ENCODE results near the gene POU2F2.
"Not testable (repeated sequence)": the region's sequence is repeated elsewhere in the genome, so short reads cannot be mapped to it uniquely, and the experiment has no call there.

POU2F2 gene

DNA sequence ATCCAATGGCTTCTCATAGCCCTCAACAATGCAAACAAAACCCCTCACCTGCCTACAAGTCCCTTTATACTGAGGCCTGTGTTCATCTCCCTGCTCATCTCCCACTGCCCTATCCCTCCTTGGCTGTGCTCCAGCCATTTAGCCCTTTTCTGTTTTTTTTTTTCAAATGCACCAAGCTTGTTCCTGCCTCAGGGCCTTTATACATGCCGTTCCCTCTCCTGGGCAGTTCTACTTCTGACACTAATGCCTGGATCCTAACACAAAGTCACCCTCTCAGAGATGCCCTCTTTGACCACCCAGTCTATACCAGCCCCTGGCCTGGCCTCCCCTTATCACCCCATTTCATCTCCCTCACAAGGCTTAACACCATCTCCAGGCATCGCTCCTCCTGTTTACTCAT lies 29.4 kb downstream of the POU2F2 start:
- no peak for FAIRE-seq

DNA sequence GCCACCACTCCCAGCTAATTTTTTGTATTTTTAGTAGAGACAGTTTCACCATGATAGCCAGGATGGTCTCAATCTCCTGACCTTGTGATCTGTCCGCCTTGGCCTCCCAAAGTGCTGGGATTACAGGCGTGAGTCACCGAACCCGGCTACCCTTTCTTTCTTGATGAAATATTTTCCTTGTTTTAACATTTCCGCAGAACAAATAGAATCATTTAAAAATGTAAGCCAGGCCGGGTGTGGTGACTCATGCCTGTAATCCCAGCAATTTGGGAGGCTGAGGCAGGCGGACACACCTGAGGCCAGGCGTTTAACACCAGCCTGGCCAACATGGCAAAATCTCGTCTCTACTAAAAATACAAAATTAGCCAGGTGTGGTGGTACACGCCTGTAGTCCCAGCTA lies 32.0 kb downstream of the POU2F2 start:
- FAIRE-seq; DNase-seq (ENCODE audit: low spot score): not testable (repeated sequence)

More for the DNA sequence above, 29.4 kb downstream of the POU2F2 start:
- DNase-seq (ENCODE audit: low spot score) = no peak

DNA sequence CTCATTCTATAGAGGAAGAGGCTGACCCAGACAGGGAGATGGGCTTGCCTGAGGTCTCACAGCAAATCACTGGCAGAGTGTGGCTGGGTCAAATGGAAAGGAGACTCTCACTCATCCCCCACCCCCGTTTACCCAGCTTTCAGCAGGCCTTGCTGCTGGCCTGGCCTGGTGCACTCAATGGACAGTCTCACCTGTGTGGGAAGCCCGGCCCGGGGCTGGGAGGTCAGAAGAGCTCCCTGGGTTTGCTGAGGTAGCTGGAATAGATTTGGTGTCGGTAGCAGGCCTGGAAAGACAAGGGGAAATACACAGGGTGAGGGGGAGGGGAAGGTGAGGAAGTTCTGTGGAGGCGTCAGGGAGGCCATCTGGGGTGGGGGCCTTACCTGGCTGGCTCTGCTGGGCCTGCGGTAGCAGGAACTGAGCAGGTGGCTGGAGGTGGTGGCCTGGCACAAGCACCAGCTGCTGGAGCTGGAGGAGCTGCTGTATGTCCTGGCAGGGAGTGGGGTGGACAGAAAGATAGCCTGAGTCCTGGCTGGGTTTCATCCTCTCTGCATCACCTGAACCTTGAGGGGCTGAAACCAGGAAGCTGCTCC lies 32.8 kb downstream of the POU2F2 start:
- FAIRE-seq (no peak), DNase-seq (ENCODE audit: low spot score) (no peak)

DNA sequence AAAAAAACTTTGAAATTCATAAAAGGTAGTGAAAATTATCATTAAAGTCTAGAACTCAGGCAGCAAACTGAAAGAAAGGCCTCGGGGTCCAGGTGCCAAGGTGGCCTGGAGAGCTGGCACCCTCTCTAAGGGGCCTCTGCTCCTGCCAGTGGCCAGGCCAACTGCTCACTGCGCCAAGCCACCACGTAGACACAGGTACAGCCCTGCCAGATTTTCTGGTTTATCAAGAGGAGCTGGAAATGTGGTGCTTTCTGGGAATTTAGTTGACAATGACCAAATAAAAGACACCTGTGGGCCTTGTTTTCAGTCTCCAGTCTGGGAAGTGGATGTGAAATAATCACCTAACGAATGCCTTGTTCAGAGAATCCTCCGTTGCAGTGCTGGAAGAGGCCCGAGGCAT lies 33.5 kb downstream of the POU2F2 start:
- no peak for FAIRE-seq
- DNase-seq (ENCODE audit: low spot score) = no peak

DNA sequence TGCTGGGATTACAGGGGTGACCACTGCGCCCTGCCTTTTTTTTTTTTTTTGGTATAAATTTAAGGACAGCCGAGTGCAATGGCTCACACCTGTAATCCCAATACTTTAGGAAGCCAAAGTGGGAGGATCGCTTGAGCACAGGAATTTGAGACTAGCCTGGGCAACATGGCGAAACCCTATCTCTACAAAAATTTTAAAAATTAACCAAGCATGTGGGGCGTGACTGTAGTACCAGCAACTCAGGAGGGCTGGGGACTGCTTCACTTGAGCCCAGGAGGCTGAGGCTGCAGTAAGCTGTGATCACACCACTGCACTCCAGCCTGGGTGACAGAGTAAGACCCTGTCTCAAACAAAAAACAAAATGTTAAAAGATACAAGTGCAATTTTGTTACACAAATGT lies 34.8 kb downstream of the POU2F2 start:
- DNase-seq (ENCODE audit: low spot score) (no peak), FAIRE-seq (no peak)

DNA sequence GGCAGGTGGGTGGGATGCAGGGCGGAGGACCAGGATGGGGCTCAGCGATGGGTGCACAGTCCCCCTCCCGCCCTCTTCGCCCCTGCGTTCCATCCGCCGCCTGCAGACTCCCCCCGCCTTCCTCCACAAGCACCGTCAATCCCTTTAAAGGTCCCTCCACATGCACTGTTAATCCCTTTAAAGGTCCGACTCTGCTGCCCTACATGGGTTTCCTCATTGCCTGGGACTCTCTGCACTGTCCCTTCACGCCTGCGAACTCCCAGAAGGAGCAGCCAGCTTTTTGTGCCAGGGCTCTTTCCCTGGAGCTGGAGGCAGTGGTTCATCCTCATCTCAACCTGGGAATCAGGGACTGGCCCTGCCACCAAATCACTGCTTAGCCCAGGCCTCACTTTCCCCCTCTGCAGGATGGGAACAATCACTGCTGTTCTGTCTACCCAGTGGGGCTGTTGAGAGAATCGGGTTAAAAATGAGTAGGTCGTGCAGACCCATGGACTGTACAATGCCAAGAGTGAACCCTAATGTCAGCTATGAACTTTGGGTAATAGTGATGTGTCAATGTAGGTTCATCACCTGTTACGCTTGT lies 35.9 kb downstream of the POU2F2 start:
- no peak for FAIRE-seq
- no peak for DNase-seq (ENCODE audit: low spot score)

DNA sequence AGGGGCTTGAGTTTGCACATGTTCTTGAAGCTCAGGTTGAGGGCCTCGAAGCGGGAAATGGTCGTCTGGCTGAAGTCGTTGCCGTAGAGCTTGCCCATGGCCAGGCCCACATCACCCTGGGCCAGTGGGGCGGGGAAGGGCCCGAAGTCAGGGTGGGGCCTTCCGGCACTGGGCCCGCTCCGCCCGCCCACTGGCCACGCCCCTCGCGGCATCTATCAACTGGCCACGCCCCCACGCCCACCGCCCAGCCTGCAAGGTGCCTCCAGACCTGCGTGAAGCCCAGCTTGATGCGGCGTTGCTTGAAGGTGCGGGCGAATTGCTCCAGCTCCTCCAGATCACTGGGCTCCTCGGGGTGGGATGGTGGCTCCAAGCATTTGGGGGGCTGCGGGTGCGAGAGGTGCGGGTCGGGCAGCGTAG lies 36.4 kb downstream of the POU2F2 start:
- FAIRE-seq (no peak), DNase-seq (ENCODE audit: low spot score) (no peak)

DNA sequence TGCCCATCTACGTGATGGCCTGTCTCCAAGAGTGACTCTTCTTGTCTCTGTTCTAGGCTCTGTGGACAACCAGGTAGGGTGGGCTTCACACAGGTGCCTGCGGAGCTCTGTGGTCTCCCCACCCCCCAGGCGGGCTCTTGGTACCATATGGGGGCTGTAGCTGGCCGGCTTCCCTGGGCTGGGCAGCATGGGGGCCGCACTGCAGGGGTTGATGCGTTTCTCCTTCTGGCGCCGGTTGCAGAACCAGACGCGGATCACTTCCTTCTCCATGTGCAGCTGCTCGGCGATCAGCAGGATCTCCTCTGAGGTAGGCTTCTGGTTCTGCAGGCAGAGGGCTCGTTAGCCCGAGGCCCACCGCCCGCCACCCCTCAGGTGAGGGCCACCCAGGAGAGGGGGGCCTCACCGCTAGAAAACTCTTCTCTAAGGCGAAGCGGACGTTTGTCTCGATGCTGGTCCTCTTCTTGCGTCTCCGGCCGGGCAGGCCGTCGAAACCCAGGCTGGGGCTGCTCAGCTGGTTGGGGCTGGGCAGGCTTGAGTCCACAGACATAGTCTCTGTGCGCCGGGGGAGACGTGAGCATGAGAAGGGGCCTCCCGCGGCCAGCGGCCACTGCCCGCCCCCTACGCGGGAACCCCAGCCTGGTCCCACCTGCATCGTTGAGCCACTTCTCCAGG lies 37.0 kb downstream of the POU2F2 start:
- DNase-seq (ENCODE audit: low spot score) (no peak), FAIRE-seq (no peak)

DNA sequence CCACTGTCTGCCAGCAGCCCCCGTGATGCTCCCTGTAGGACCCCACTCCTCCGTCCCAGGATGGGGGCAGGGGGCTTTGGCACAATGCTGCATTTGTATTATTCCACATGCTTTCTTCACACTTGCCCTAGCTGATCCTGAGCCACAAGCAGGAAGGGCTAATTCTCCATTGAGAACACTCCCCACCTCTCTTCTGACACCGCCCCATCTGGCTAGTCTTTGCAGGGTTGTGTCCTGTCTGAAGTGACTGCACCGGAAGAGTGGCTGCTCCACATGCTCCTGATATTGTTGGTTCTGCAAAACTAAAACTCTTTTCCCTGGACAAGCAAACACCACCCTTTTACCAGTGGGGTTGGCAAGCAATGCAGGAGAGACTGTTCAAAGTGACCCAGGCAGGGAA lies 38.3 kb downstream of the POU2F2 start:
- DNase-seq (ENCODE audit: low spot score) (no peak), FAIRE-seq (no peak)

DNA sequence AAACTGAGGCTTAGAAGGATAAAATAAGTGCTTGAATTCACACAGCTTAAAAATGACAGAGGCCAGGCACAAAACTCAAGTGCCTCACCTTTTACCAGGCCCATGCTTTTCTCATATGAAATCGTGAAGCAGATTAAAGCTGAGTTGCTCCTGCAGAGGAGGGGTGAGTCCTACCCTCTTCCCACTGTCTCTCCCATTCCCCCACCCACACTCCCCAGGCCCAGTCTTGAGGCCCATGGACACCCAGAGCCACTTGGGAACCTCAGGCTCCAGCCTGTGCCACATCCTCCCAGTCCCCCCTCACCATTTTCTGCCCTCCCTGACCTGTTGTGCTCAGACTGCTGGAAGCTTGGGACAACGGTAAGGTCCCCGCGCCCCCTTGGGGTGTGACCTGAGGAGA lies 38.7 kb downstream of the POU2F2 start:
- FAIRE-seq (no peak), DNase-seq (ENCODE audit: low spot score) (no peak)

DNA sequence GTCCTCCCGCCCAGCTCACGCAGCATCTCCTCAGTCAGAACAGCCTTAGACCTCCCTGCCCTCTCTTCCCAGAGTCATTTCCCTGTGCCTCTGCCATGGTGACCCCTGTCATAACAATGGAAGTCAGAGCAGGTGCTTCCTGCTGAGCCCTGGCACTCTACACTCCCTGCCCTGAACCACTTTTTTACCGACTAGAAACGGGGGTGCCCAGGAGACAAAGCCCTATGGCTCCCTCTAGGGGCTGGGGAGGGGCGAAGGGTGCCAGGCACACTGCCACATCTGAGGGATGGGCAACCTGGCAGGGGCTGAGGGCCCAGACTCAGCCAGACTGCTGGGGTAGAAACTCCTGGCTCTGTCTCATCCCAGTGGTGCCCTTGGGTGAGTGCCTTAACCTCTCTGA lies 39.9 kb downstream of the POU2F2 start:
- DNase-seq (ENCODE audit: low spot score) (no peak), FAIRE-seq (no peak)

DNA sequence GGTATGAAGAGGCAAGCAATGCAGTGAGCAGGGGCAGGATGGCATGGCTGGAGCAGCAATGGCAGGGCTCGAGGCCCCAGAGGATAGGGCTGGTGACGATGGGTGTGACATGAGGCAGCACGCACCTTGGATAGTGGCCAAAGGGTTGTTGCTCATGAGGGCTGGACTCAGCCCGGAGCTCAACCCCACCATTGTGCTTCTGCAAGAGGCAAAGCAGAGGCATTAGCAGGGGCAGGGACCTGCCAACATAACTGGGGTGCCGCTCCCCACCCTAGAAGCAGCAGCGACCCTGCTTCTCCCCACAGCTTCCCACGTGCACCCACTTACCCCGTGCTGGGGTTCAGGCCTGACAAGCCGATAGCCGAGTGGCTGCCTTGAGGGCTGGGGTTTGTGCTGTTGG lies 40.5 kb downstream of the POU2F2 start:
- FAIRE-seq = no peak
- DNase-seq (ENCODE audit: low spot score) = no peak

DNA sequence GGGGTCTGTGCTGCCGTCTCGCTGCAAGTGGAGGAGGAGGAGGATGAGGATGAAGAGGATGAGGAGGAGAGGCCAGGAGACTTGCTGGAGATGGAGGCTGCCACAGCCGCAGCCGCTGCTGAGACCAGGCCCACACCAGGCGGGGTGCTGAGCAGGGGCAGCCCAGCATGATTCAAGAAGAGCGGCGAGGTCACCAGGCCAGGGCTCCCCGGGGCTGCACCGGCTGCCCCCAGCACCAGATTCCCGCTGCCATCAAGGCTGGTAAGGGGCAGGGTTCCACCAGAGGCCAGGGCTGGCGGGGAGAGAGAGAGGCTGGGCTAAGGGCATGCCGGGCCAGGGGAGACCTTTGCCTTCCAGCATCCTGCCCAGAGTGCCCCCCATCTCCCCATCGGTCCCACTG lies 40.9 kb downstream of the POU2F2 start:
- FAIRE-seq = no peak
- no peak for DNase-seq (ENCODE audit: low spot score)

DNA sequence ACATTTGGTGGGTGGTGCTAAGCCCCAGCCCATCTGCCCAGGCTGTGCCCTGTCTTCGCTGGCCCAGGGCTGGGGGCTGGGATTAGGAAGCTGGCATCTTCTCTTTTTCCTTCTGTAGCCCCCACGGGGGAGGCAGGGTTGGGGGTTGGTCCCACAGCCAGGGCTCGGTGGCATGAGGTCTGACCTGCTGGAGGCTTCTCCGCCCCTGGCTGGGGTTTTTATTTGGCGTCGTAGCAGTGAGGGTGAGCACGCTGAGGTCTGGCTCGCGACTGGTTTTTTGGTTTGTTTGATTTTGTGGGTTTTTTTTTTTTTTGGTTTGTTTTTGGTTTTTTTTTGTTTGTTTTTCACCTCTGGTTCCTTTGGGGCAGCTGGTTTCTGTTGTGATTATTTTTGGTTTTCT lies 41.6 kb downstream of the POU2F2 start:
- DNase-seq (ENCODE audit: low spot score) (no peak), FAIRE-seq (no peak)

DNA sequence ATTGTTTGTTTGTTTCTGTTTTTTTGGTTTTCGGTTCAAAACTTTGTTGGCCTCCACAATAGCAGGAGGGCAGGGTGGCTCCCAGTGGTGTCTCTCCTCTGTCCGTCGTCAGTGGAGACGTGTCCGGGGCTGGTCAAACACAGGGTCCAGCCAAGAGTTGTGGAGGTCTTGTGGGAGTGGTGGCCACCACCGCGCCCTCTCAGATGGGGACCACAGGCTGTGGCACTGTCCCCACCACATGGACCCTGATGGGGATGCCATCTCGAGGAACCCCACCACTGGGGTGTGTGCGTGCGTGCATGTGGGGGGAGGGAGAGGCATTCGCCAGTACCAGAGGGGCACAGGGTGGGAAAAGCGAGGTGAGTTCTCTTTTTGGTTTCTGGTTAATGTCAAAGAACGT lies 42.5 kb downstream of the POU2F2 start:
- DNase-seq (ENCODE audit: low spot score) (no peak), FAIRE-seq (no peak)

DNA sequence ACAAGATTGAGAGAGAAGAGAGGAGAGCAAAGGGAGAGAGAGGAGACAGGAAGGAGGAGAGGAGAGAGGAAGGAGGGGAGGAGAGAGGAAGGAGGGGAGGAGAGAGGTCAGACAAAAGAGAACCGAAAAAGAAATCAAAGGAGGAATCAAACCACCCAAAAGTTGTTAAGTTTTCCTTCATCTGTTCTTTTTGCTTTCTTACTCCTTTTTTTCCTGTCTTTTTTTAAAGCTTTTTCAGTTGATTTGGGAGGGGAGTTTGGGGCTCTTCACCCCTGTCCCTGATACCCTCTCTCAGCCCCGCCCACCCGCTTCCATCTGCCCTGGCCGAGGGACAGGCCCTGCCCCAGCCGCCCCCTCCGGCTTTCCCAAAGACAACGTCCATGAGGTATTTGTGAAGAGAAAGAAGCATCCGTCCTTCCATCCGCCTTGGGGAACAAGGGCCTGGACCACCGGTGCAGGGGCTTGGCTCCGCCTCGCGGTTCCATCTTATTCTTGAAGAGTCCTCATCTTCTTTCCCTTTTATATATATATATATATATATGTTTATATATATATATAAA lies 43.0 kb downstream of the POU2F2 start:
- DNase-seq (ENCODE audit: low spot score) = no peak
- no peak for FAIRE-seq

DNA sequence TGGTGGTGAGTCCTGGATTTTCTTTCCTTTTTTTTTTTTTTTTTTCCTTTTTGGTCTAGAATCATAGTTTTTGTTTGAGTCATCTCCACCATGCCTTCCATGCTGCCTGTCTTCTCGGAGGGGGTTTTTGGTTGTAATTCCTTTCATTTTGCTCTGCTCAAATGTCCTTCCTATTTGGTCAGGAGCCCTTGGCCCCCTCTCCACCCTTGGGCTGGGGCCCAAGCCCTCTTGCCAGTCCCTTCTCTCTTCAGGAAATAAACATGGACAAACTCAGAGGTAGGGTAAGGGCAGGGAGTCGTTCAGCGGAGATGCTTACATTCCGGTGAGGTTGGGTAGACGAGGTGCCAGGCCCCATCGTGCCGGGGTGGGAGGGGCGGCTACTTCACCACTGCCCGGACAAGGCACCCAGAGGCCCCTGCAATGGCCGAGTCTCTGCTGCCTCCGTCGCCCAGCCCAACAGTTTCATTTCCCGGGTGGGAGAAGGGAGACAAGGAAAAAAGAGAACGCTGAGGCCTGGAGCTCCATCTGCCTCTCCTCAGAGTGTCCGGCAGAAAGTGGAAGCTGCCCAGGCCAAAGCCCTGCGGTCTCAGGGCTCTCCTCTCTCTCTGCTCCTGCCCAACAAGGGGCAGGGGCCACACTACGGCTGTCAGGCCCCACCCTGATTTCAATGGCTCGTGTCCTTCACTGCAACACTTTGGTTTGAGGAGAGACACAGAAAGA lies 43.6 kb downstream of the POU2F2 start:
- peak; percentile 48 for FAIRE-seq
- peak; percentile 76 for DNase-seq (ENCODE audit: low spot score)

DNA sequence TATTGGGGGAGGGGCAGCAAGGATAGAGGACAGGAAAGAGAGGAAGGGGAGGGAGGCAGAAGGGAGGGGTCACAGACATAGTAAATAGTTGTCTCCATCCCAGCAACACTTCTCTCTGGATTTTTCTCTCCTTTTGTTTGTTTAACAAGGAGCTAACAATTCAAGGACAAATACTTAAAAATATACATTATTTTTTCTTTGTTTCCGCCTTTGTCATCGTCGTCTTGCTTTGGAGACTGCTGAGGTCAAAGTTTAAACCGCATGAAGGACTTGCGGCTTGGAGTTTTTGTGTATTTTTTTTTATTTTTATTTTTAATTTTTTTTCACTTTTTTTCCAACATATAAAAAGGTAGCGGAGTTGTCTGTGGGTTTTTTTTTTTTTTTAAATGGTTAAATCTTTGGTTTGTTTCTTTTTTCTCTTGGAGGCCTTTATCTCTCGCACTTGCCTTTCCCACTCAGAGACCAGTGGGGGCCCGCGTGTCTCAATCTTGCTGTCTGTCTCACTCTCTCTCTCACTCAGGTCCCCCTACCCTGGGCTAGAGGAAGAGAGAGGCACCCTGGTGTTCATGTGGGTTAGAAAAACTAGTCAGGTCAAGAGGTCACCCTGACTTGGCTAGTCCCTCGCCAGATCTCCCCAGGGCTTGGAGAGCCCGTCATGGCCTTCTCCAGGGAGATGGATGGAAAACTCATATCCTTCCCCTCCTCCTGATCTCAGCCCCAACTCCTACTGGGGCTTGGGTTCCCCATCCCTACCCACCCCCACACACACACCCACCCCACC lies 45.3 kb downstream of the POU2F2 start:
- FAIRE-seq (no peak), DNase-seq (ENCODE audit: low spot score) (no peak)

DNA sequence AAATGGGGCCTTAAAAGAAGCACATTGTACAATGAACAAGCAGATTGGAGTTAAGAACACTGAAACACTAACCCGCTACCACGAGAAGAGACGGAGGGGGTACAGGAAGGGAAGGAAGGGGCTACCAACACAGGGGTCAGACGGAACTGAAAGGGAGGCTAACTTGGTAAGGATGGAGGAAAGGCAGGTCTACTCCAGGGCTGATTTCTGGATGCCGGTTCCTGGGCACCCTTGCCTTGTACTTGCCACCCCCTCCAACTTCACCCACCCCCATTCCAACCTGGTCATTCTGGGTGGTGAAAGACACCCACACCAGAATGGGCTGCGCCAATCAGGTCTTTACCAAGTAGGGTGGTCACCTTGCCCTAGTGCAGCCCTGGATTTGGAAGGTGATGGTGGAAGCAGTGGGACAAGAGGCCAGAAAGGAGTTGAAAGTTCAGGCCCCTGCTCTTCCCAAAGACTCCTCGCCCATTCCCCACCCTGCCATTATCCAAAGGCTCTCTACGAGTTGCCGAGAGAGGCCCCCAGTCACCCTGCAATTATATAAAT lies 46.0 kb downstream of the POU2F2 start:
- DNase-seq (ENCODE audit: low spot score) = no peak
- FAIRE-seq = no peak

DNA sequence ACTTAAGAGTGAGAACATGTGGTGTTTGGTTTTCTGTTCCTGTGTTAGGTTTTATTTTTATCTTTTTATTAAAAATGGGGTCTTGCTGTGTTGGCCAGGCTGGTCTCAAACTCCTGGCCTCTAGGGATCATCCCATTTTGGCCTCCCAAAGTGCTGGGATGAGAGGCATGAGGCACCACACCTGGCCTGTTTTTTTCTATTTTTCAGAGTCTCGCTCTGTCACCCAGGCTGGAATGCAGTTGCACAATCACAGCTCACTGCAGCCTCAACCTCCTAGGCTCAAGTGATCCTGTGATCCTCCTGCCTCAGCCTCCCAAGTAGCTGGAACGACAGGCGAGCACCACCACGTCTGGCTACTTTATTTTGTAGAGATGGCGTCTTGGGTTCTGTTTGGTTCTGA lies 48.7 kb downstream of the POU2F2 start:
- DNase-seq (ENCODE audit: low spot score) = no peak
- no peak for FAIRE-seq

DNA sequence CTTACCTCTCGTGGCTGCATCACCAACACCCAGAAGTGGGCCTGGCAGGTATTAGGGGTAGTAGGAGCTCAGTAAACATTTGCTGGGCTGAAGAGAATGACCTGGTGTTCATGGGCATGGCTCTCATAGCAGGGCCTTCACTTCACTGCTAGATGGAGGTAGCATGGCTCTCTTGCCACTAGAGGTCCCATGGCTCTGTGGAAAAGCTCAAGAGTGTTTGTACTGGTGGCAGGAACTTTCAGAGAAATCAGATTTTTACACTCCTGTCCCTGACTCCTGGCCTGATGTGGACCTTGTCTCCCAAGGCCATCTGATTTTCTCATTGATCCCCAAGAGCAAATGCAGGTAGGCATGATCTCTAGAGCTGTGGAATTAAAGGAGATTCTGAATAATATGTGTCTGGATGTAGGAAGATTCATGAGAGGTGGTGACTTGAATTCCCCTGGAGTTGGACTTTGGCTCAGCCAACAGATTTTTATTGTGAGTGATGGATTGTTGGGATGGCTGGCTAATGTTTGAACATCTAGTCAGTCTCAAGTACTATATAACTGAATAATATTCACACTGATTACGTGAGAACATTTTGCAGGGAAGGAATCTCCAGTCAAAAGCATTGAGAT lies 50.6 kb downstream of the POU2F2 start:
- peak; percentile 43 for DNase-seq (ENCODE audit: low spot score)
- FAIRE-seq = no peak

Data from urothelium cell line (cell line).